C4-2B (cell line): ENCODE results near the gene ZNF618.

Experiments
- H3K27ac ChIP-seq: fragments of 450-650 bp; 2 replicates; pipeline ENCODE4 v1.5.1; 2017
- CTCF ChIP-seq: fragments of 450-650 bp; conservative IDR thresholded peaks from 2 replicates; pipeline ENCODE4 v1.5.1; 2017; ENCODE audit warnings: mild to moderate bottlenecking
- ZFX ChIP-seq: fragments of 450-650 bp; IDR thresholded peaks from 2 replicates; pipeline ENCODE4 v1.6.1; 2017

Gene ZNF618

DNA sequence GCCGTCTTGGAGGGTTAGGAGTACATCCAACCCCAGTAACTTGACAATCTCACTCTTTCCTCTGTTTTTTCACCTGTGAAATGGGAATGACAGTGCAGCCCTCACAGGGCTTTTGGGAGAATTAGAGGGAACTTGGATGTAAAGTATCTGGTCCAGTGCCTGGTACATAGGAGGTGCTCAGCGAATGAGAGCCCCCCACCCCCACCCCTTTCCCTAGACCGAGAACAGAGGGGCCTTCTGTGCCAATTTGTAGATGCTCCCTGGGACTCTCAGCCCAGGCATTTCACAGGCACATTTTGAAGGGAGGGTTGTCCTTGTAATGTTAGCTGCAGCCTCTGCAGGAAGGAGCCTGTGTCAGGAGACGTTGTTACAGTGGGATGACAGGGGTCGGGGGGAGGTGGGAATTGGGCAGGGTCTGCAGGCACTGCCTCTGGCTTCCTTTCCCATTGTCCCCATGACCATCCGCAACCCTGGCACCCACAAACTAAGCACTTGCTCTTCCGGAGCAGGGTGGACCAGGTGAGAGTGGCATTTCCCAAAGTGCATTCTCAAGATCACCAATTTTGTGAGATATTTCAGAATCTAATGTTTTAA is 155.0 kb downstream of the ZNF618 start:
- TF ChIP-seq CTCF, result no peak
- no peak for TF ChIP-seq ZFX
- H3K27ac ChIP-seq, result no peak overlapping the region

DNA sequence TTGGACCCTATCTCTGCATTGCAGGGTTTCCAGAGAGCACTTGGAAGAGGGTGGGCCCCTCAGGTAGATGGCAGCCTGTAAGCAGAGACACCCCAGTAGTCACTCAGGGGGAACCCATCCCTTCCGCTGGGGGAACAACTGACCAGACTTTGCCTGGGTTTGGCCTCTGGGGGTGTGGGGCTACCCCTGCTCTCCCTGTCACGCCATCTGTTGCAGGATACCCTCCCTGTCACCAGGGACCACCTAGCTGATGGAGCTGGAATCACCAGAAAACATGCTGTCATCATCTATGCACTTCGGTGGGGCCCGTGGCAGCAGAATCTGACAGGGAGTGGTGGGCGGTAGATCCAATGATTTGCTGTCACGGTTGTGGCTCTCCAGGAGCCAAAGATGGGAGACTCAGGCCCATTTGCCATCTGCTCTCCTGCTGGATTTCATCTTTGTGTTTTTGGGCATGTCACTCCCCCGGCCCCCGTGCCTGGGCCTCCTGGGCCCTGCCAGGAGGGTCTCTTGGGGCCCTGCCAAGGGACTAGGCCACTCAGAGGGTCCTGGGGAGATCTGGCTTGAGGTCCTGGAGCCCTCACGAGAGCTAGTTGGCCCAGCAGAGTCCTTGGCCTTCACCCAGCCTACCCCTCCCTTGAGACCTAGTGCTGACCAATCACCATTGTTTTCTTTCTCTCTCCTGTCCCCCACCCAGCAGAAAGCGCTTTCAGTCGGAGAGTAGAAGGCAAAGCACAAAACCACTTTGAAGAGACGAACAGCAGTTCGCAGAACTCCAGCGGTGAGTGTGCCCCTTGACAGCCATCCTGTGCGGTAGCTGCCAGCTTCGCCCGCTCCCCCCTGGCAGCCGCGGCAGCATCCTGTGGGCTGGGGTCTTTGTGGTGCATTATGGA is 156.1 kb downstream of the ZNF618 start:
- TF ChIP-seq ZFX (no peak), CTCF (no peak)
- no peak overlapping the region for H3K27ac ChIP-seq

GRCh38 chr9:114033397-114034103 is 157.4 kb downstream of the ZNF618 start:
- no peak overlapping the region for H3K27ac ChIP-seq
- no peak for TF ChIP-seq ZFX
- TF ChIP-seq CTCF, result peak; percentile 49

GRCh38 chr9:114034196-114034595 is 158.1 kb downstream of the ZNF618 start:
- H3K27ac ChIP-seq, result no peak overlapping the region
- TF ChIP-seq ZFX, result no peak
- no peak for TF ChIP-seq CTCF

DNA sequence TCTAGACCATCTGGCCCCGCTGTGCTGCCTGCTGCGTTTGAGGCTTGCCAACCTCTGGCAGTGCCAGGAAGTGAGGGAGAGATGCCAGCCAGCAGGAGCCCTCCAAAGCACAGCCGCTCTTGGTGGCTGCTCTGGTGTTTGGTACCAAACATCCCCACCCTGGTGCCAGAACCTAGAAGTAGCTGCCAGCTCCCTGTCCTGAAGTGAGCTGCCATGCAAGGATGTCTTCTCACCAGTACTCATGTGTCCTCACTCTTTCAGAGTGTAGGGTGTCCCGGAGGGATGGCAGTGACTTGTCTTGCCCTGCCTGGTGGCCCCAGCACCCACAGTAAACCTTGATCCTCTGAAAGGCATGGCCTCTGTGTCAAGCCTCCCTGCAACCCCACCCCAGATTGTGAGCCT is 158.6 kb downstream of the ZNF618 start:
- no peak overlapping the region for H3K27ac ChIP-seq
- TF ChIP-seq CTCF (no peak), ZFX (no peak)

GRCh38 chr9:114035221-114035844 is 159.2 kb downstream of the ZNF618 start:
- no peak overlapping the region for H3K27ac ChIP-seq

More at GRCh38 chr9:114035221-114035844, 159.2 kb downstream of the ZNF618 start:
- TF ChIP-seq CTCF (no peak), ZFX (no peak)
